Renal cortex interstitium (tissue), 11 donors: ENCODE data around the gene QRFP. TPM values are rescaled to one million over a fixed set of nuclear protein-coding genes. Genes with fewer than 3 reads are reported as not detected.
"Not testable (repeated sequence)": the region's sequence is repeated elsewhere in the genome, so short reads cannot be mapped to it uniquely, and the experiment has no call there.

Experiments used
- DNase-seq, 11 donors: peaks; one replicate each; pipeline ENCODE4 v3.0.0-alpha.2; 2013; ENCODE audit warnings: low read depth in 9 of 11, low spot score in 4 of 11; ENCODE audit errors: extremely low read depth in 1 of 11
- polyA plus RNA-seq, 3 donors: library from polyadenylated mRNA; unstranded; fragments of 120-200 nt; gene quantifications; one replicate each; pipeline ENCODE4 v1.2.1, GENCODE V29; 2013; ENCODE audit not compliant: insufficient read length in 3 of 3

The QRFP gene
- polyA plus RNA-seq, 3 donors = 0.34 to 0.57 (median 0.36) TPM

- no peak for DNase-seq
These were observed 25.6 kb upstream of the QRFP start for GRCh38 chr9:130921989-130922892.

GRCh38 chr9:130921300-130921988 lies 24.8 kb upstream of the QRFP start:
- no peak for DNase-seq

GRCh38 chr9:130920762-130921299 lies 24.2 kb upstream of the QRFP start:
- no peak for DNase-seq

- no peak for DNase-seq
These were observed 23.6 kb upstream of the QRFP start for GRCh38 chr9:130920233-130920632.

- DNase-seq = no peak
These were observed 23.0 kb upstream of the QRFP start for GRCh38 chr9:130919559-130920145.

GRCh38 chr9:130918826-130919558 lies 22.4 kb upstream of the QRFP start:
- DNase-seq = no peak

GRCh38 chr9:130918101-130918825 lies 21.7 kb upstream of the QRFP start:
- DNase-seq = no peak

- DNase-seq = no peak
These were observed 20.8 kb upstream of the QRFP start for GRCh38 chr9:130917168-130917960.

GRCh38 chr9:130915096-130915447 lies 18.5 kb upstream of the QRFP start:
- DNase-seq = no peak

- DNase-seq = no peak
These were observed 17.9 kb upstream of the QRFP start for GRCh38 chr9:130914417-130915095.

- no peak for DNase-seq
These were observed 17.2 kb upstream of the QRFP start for GRCh38 chr9:130913599-130914416.

GRCh38 chr9:130912932-130913598 lies 16.5 kb upstream of the QRFP start:
- DNase-seq = peak in 9 of 11 donors; percentile 27 to 64 (median 52)

GRCh38 chr9:130911254-130912049 lies 14.8 kb upstream of the QRFP start:
- DNase-seq = no peak

- DNase-seq = not testable (repeated sequence)
These were observed 14.1 kb upstream of the QRFP start for GRCh38 chr9:130910670-130911069.

- DNase-seq = not testable (repeated sequence)
These were observed 13.4 kb upstream of the QRFP start for GRCh38 chr9:130910041-130910440.
